CD4-positive, alpha-beta T cell (primary cell): ENCODE results near the gene MS4A3. TPM values are rescaled to one million over a fixed set of nuclear protein-coding genes. Genes with fewer than 3 reads are reported as not detected.

Experiments used
- ATAC-seq: fragments of 200-7000 bp; cut with Tn5 transposase; one replicate; pipeline ENCODE4 v1.10.0; 2022; ENCODE audit warnings: mild to moderate bottlenecking; ENCODE audit not compliant: poor library complexity
- CTCF ChIA-PET: fragments of 350-600 bp; sonication (Branson Sonifier 250); formaldehyde crosslinking; loops from one replicate; lab custom pipeline; 2021; ENCODE audit warnings: antibody characterized with exemption, inconsistent platforms; lab: Charles Lee
- POLR2A ChIA-PET: fragments of 350-600 bp; sonication (Branson Sonifier 250); formaldehyde crosslinking; loops from one replicate; lab custom pipeline; 2021; ENCODE audit warnings: antibody characterized with exemption, inconsistent platforms; lab: Charles Lee
- DNase-seq, 14 experiments: peaks; one replicate each; pipeline ENCODE4 v3.0.0-alpha.2; 2013 to 2020; ENCODE audit warnings: mixed read lengths in 2 of 14
- H3K27ac ChIP-seq, 2 donors: one replicate each; pipeline versions ENCODE4 v1.5.1 to v1.7.0; 2013; ENCODE audit warnings: low read length in 2 of 2, low read depth in 1 of 2, mild to moderate bottlenecking in 1 of 2
- H3K27me3 ChIP-seq, 2 experiments: 1 replicate in 1 of 2; 2 replicates in 1 of 2; pipeline versions ENCODE4 v1.6.1 to v1.7.0; 2013; ENCODE audit warnings: low read length in 2 of 2, control low read depth in 1 of 2, mild to moderate bottlenecking in 1 of 2, moderate library complexity in 1 of 2; ENCODE audit not compliant: insufficient read depth in 2 of 2, control insufficient read depth in 1 of 2
- H3K36me3 ChIP-seq: one replicate; pipeline ENCODE4 v1.6.1; 2013; ENCODE audit warnings: low read length, control low read depth; ENCODE audit not compliant: insufficient read depth
- H3K4me1 ChIP-seq: one replicate; pipeline ENCODE4 v1.6.1; 2013; ENCODE audit warnings: low read length, control low read depth; ENCODE audit not compliant: insufficient read depth
- H3K4me3 ChIP-seq: one replicate; pipeline ENCODE4 v1.5.1; 2013; ENCODE audit warnings: mild to moderate bottlenecking, low read length, moderate library complexity
- H3K9me3 ChIP-seq, 2 experiments: 1 replicate in 1 of 2; 2 replicates in 1 of 2; pipeline versions ENCODE4 v1.6.1 to v1.7.0; 2013; ENCODE audit warnings: low read length in 2 of 2, mild to moderate bottlenecking in 2 of 2, control low read depth in 1 of 2, moderate library complexity in 1 of 2; ENCODE audit not compliant: control insufficient read depth in 1 of 2, insufficient read depth in 1 of 2
- H3K27ac Mint-ChIP-seq: one replicate; pipeline ENCODE4 v1.8.0; 2020; ENCODE audit warnings: mixed read lengths
- H3K27me3 Mint-ChIP-seq: one replicate; pipeline ENCODE4 v1.8.0; 2021; ENCODE audit warnings: mixed read lengths
- H3K36me3 Mint-ChIP-seq: one replicate; pipeline ENCODE4 v1.8.0; 2021; ENCODE audit warnings: low read depth, mixed read lengths
- H3K4me1 Mint-ChIP-seq: one replicate; pipeline ENCODE4 v1.8.0; 2021; ENCODE audit warnings: low read depth, mixed read lengths
- H3K4me3 Mint-ChIP-seq: one replicate; pipeline ENCODE4 v1.8.0; 2020; ENCODE audit warnings: mild to moderate bottlenecking, mixed read lengths
- H3K9me3 Mint-ChIP-seq: one replicate; pipeline ENCODE4 v1.8.0; 2020; ENCODE audit warnings: mixed read lengths
- intact Hi-C, 2 experiments: fragments of 100-400 bp; cut with DNase I in 1 of 2; cut with micrococcal nuclease in 1 of 2; formaldehyde crosslinking; loops; one replicate each; pipeline versions ENCODE4 v1.15.1 to v1.9.0; 2023 to 2025; cut with DNase I, micrococcal nuclease
- total RNA-seq, 174 experiments: library from RNA in 2 of 174; stranded (reverse) in 2 of 174; gene quantifications; one replicate each; pipeline ENCODE4 v1.2.3 and lab custom pipeline; 2021 to 2026
- TF ChIP-seq, protein P1 (sequence below): fragments of 200-600 bp; IDR thresholded peaks from one replicate; pipeline ENCODE4 v1.8.0; 2022; ENCODE audit warnings: antibody characterized with exemption, mild to moderate bottlenecking

Gene MS4A3
- total RNA-seq, 2 experiments from 2014 or later, result not detected

DNA sequence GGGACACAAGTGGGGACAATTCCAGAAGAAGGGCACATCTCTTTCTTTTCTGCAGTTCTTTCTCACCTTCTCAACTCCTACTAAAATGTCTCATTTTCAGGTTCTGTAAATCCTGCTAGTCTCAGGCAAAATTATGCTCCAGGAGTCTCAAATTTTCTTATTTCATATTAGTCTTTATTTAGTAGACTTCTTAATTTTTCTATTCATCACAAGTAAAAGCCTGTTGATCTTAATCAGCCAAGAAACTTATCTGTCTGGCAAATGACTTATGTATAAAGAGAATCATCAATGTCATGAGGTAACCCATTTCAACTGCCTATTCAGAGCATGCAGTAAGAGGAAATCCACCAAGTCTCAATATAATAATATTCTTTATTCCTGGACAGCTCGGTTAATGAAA lies 31.9 kb downstream of the MS4A3 start, which contains the start of gene MS4A2:
TSS of gene MS4A2 (plus strand) at position 301 of the 400 bp plus-strand sequence. CDS start 102 bp downstream, outside the sequence.
- no peaks in the 10 kb centered on the region for H3K36me3 Mint-ChIP-seq
- peaks cover 0 to 20% of the 10 kb centered on the region in 2 experiments for H3K27me3 ChIP-seq
- no peaks in the 10 kb centered on the region for H3K4me1 Mint-ChIP-seq
- H3K4me1 ChIP-seq, result no peaks in the 10 kb centered on the region
- TF ChIP-seq, protein P1, sequence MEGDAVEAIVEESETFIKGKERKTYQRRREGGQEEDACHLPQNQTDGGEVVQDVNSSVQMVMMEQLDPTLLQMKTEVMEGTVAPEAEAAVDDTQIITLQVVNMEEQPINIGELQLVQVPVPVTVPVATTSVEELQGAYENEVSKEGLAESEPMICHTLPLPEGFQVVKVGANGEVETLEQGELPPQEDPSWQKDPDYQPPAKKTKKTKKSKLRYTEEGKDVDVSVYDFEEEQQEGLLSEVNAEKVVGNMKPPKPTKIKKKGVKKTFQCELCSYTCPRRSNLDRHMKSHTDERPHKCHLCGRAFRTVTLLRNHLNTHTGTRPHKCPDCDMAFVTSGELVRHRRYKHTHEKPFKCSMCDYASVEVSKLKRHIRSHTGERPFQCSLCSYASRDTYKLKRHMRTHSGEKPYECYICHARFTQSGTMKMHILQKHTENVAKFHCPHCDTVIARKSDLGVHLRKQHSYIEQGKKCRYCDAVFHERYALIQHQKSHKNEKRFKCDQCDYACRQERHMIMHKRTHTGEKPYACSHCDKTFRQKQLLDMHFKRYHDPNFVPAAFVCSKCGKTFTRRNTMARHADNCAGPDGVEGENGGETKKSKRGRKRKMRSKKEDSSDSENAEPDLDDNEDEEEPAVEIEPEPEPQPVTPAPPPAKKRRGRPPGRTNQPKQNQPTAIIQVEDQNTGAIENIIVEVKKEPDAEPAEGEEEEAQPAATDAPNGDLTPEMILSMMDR, result no peak
- no peaks in the 10 kb centered on the region for H3K36me3 ChIP-seq
- no peak within 1 kb of the TSS for H3K4me3 ChIP-seq
- no peaks in the 10 kb centered on the region for H3K9me3 Mint-ChIP-seq
- no peak for DNase-seq
- no peak within 1 kb of the TSS for H3K4me3 Mint-ChIP-seq
- ChIA-PET CTCF (no interaction called here), POLR2A (interaction anchor here (0.6 kb wide), 1 partner anchor 83 kb away, joined by 3 read pairs; no protein-coding TSS in a partner anchor)
- intact Hi-C loops, result no loop called here
- no peaks in the 10 kb centered on the region for H3K9me3 ChIP-seq
- H3K27ac ChIP-seq, result no peak within 1 kb of the TSS
- peaks cover 20% of the 10 kb centered on the region for H3K27me3 Mint-ChIP-seq
- no peak within 1 kb of the TSS for H3K27ac Mint-ChIP-seq
- ATAC-seq, result no peak

DNA sequence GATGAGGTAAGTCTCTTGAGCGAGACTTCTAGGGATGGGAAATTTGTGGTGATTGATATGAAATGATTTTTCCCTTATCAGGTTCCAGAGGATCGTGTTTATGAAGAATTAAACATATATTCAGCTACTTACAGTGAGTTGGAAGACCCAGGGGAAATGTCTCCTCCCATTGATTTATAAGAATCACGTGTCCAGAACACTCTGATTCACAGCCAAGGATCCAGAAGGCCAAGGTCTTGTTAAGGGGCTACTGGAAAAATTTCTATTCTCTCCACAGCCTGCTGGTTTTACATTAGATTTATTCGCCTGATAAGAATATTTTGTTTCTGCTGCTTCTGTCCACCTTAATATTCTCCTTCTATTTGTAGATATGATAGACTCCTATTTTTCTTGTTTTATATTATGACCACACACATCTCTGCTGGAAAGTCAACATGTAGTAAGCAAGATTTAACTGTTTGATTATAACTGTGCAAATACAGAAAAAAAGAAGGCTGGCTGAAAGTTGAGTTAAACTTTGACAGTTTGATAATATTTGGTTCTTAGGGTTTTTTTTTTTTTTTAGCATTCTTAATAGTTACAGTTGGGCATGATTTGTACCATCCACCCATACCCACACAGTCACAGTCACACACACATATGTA lies 39.1 kb downstream of the MS4A3 start:
- peaks cover 0 to 12% of the 10 kb centered on the region in 2 experiments for H3K27me3 ChIP-seq
- H3K36me3 ChIP-seq, result no peaks in the 10 kb centered on the region
- Mint-ChIP-seq H3K36me3 (no peaks in the 10 kb centered on the region), H3K9me3 (no peaks in the 10 kb centered on the region), H3K4me3 (no peak overlapping the region), H3K27ac (no peak overlapping the region), H3K27me3 (peaks cover 13% of the 10 kb centered on the region), H3K4me1 (no peaks in the 10 kb centered on the region)
- POLR2A ChIA-PET, result no interaction called here
- H3K27ac ChIP-seq, result no peak overlapping the region
- H3K4me3 ChIP-seq, result no peak overlapping the region
- no peaks in the 10 kb centered on the region for H3K4me1 ChIP-seq
- TF ChIP-seq, protein P1, result no peak
- intact Hi-C loops, result no loop called here
- DNase-seq (no peak), ATAC-seq (no peak)
- H3K9me3 ChIP-seq, result no peaks in the 10 kb centered on the region
- CTCF ChIA-PET, result no interaction called here

DNA sequence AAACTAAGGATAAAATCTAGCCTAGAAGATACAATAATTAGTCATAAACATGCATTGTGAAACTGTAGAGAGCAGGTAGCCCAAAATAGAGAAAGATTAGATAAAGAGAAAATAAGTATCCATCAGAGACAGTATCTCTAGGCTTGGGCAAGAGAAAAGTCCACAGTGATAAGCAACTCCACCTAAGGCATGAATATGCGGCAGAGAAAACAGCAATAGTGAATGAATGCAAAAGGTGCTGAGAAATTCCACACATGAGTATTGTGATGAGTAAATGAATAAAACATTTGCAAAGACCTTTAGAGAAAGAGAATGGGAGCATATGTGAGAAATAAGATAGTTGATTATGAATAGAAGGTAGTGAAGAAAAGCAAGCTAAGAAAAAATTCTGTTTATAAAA lies 40.7 kb downstream of the MS4A3 start:
- CTCF ChIA-PET, result no interaction called here
- DNase-seq, result no peak
- Histone ChIP-seq H3K27ac (no peak overlapping the region), H3K36me3 (no peaks in the 10 kb centered on the region), H3K9me3 (no peaks in the 10 kb centered on the region), H3K4me3 (no peak overlapping the region), H3K27me3 (peaks cover 0 to 7% of the 10 kb centered on the region in 2 experiments), H3K4me1 (no peaks in the 10 kb centered on the region)
- no peak overlapping the region for H3K4me3 Mint-ChIP-seq
- intact Hi-C loops, result no loop called here
- no peak for ATAC-seq
- H3K27ac Mint-ChIP-seq, result no peak overlapping the region
- no peaks in the 10 kb centered on the region for H3K36me3 Mint-ChIP-seq
- TF ChIP-seq, protein P1, result no peak
- H3K4me1 Mint-ChIP-seq, result no peaks in the 10 kb centered on the region
- H3K27me3 Mint-ChIP-seq, result peaks cover 9% of the 10 kb centered on the region
- POLR2A ChIA-PET, result no interaction called here
- H3K9me3 Mint-ChIP-seq, result no peaks in the 10 kb centered on the region
